Measurements from ENCODE around the gene TLE4. TPM values are rescaled to one million over a fixed set of nuclear protein-coding genes. Genes with fewer than 3 reads are reported as not detected.
A peak's percentile ranks its signal among the peaks of the same experiment; 100 is the strongest.

Gene TLE4
- total RNA-seq, 2 experiments from 2014 or later = 11.8 to 15.5 TPM

DNA sequence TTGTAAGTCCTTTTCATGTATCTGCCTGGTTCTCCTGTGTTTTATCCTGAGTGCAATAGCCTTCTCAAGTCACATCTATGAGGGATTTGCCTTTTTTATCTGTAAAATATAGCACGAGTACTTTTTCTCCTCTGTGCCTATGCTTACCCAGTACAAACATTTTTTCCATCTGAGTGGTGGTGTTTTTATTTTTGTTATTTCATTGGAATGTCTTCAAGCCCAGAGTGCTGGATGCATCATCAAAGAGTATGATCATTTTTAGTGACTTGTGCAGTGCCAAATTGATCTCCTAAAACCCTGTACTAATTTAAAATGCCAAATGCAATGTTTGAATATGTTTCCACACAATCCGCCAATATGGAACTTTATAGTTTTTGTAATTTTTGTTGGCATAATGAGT, 86.1 kb downstream of the TLE4 start:
- Mint-ChIP-seq H3K27me3 (no peaks in the 10 kb centered on the region), H3K4me3 (no peak overlapping the region), H3K9me3 (ENCODE audit: low read depth) (no peaks in the 10 kb centered on the region), H3K27ac (no peak overlapping the region), H3K36me3 (ENCODE audit: low read depth) (peaks cover 17% of the 10 kb centered on the region), H3K4me1 (peaks cover 27% of the 10 kb centered on the region)
- POLR2A ChIA-PET = no interaction called here
- intact Hi-C loops (cut with DNase I, micrococcal nuclease) = no loop called here
- CTCF ChIA-PET = interaction anchor here (0.7 kb wide), 1 partner anchor 502 kb away, joined by 4 read pairs; no protein-coding TSS in a partner anchor
- no peak for DNase-seq
- no peak for ATAC-seq

DNA sequence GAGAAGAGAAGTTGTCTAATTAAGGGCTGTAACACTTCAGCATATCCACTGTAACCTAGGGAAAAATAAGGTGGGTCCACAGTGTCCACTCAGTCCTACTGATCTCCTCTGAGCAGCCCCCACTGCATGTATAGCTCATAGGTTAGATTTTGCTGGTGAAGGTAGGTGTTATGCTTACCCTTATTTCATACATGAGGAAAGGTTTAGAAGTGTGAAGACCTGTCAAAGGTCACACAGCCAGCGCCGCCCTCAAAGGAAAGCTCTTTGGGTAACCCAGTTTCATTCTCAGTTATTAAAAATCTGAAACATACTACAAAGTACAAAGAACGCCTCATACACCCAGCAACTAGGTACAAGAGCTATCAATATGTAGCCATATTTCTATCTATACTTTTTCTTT, 87.2 kb downstream of the TLE4 start:
- peak; percentile 36 for DNase-seq
- CTCF ChIA-PET = interaction anchor here (0.7 kb wide), 1 partner anchor 29 kb away, joined by 3 read pairs; no protein-coding TSS in a partner anchor
- Mint-ChIP-seq H3K9me3 (ENCODE audit: low read depth) (no peaks in the 10 kb centered on the region), H3K27ac (no peak overlapping the region), H3K4me3 (no peak overlapping the region), H3K27me3 (no peaks in the 10 kb centered on the region), H3K4me1 (peaks cover 33% of the 10 kb centered on the region), H3K36me3 (ENCODE audit: low read depth) (peaks cover 17% of the 10 kb centered on the region)
- peak; percentile 68 for ATAC-seq
- POLR2A ChIA-PET = no interaction called here
- intact Hi-C loops (cut with DNase I, micrococcal nuclease) = no loop called here

DNA sequence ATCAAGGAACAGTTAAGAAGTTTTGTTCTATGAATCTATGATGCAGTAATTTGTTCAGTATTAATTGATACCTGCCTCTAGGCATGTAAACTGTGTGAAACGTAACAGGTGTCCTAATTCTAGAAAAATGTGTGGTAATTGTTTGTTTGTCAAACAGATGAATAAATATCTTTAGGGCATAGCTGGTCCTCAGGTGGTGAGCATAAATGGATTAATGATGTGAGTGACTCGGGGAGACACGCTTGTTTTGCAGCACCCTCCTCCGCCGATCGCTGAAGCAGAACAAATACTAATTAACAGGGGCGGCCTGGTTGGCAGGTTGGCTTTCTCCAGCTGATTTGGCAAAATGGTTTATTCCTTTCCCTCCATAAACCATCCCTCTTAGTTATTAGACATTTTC, 88.8 kb downstream of the TLE4 start:
- Mint-ChIP-seq H3K9me3 (ENCODE audit: low read depth) (no peaks in the 10 kb centered on the region), H3K27ac (no peak overlapping the region), H3K27me3 (no peaks in the 10 kb centered on the region), H3K36me3 (ENCODE audit: low read depth) (peaks cover 10% of the 10 kb centered on the region), H3K4me1 (peaks cover 37% of the 10 kb centered on the region), H3K4me3 (no peak overlapping the region)
- ChIA-PET CTCF (no interaction called here), POLR2A (no interaction called here)
- no peak for ATAC-seq
- intact Hi-C loops (cut with DNase I, micrococcal nuclease) = no loop called here
- DNase-seq = no peak

DNA sequence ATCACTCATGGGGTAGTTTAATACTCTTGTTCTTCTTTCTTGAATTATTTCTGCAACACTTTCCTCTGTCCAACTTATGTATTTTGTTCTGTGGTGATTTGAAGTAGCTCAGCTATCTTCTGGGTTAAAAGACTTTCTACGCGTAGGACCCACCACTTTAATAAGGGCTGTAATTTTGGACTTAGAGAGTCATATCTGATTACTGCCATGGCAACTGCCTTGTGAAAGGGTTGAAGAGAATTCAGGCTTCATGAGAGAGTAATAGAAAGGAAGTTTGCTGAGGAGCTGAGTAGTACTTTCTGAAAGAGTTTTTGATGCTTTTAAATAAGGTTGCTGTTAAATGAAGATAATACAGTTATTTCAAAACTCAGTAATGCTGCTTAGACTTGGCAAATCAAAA, 89.5 kb downstream of the TLE4 start:
- ChIA-PET POLR2A (no interaction called here), CTCF (interaction anchor here (1.1 kb wide), 1 partner anchor 9 kb away, joined by 3 read pairs; no protein-coding TSS in a partner anchor)
- DNase-seq = no peak
- Mint-ChIP-seq H3K9me3 (ENCODE audit: low read depth) (no peaks in the 10 kb centered on the region), H3K27ac (no peak overlapping the region), H3K4me1 (peaks cover 41% of the 10 kb centered on the region), H3K27me3 (no peaks in the 10 kb centered on the region), H3K36me3 (ENCODE audit: low read depth) (peaks cover 10% of the 10 kb centered on the region), H3K4me3 (no peak overlapping the region)
- ATAC-seq = no peak
- intact Hi-C loops (cut with DNase I, micrococcal nuclease) = no loop called here

DNA sequence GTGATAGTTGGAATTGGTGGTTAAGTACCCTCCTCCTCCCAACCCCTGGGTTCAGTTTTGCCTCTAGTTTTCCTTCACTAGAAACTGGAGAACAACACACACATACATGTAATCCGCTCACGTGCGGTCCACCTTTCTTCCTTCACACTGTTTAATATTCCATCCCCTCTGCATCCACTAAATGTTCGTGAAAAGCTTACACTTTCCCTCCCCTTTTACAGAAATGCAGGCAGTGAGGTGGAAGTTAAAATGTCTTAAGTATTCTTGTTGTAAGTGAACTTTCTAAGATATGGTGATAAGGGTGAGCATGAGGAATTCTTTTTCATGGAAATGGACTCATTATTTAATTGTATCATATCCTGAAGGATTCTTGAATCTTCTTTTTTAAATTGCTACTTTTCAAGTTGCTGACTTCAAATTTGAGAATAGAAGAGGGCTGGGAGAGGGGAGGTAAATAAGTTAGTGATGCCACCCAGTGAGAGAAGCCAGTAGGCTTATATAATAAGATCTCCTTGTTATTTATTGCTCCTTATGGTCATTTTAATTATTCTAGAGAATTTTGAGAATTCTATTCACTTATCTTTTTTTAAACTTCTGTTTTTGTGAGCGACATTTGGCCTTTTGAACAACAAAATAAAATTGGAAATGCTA, 90.2 kb downstream of the TLE4 start:
- intact Hi-C loops (cut with DNase I, micrococcal nuclease) = no loop called here
- peaks cover 41% of the 10 kb centered on the region for H3K4me1 Mint-ChIP-seq
- ATAC-seq (no peak), DNase-seq (no peak)
- H3K36me3 Mint-ChIP-seq (ENCODE audit: low read depth) = peaks cover 10% of the 10 kb centered on the region
- H3K27me3 Mint-ChIP-seq = no peaks in the 10 kb centered on the region
- CTCF ChIA-PET = interaction anchor here (1.1 kb wide), 1 partner anchor 9 kb away, joined by 3 read pairs; no protein-coding TSS in a partner anchor
- no peak overlapping the region for H3K4me3 Mint-ChIP-seq
- POLR2A ChIA-PET = no interaction called here
- H3K9me3 Mint-ChIP-seq (ENCODE audit: low read depth) = no peaks in the 10 kb centered on the region
- H3K27ac Mint-ChIP-seq = no peak overlapping the region

DNA sequence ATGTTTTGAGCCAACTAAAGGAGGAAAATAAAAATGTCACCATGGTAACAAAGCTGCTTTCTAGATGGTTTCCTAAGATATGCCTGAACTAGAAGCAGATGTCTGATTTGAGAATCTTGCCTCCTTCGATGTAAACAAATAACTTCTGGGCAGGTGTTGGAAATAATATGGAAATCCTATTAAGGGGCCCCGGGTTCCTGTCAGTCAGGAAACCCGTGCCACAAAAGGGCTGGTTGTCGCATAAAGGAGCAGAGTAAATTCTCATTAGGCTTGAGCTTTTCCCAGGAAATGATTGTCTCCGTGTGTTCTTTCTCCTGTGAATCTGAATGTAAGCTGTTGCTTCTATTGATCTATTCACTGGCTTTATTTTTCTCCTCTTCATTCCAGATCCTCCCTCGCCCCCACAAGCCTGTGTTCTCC, 90.8 kb downstream of the TLE4 start:
- ATAC-seq (no peak), DNase-seq (no peak)
- Mint-ChIP-seq H3K36me3 (ENCODE audit: low read depth) (peaks cover 7% of the 10 kb centered on the region), H3K27ac (peak overlapping the region; percentile 60), H3K4me3 (no peak overlapping the region), H3K4me1 (peaks cover 41% of the 10 kb centered on the region), H3K27me3 (no peaks in the 10 kb centered on the region), H3K9me3 (ENCODE audit: low read depth) (no peaks in the 10 kb centered on the region)
- POLR2A ChIA-PET = no interaction called here
- CTCF ChIA-PET = interaction anchor here (1.1 kb wide), 1 partner anchor 8 kb away, joined by 3 read pairs; no protein-coding TSS in a partner anchor
- intact Hi-C loops (cut with DNase I, micrococcal nuclease) = no loop called here

GRCh38 chr9:79663300-79663699, 91.5 kb downstream of the TLE4 start:
- intact Hi-C loops (cut with DNase I, micrococcal nuclease) = no loop called here
- no peak overlapping the region for H3K27ac Mint-ChIP-seq
- DNase-seq (no peak), ATAC-seq (no peak)
- ChIA-PET CTCF (no interaction called here), POLR2A (interaction anchor here (0.6 kb wide), 1 partner anchor 513 kb away, joined by 6 read pairs; no protein-coding TSS in a partner anchor)
- peaks cover 40% of the 10 kb centered on the region for H3K4me1 Mint-ChIP-seq
- H3K9me3 Mint-ChIP-seq (ENCODE audit: low read depth) = no peaks in the 10 kb centered on the region
- peaks cover 5% of the 10 kb centered on the region for H3K36me3 Mint-ChIP-seq (ENCODE audit: low read depth)
- H3K27me3 Mint-ChIP-seq = no peaks in the 10 kb centered on the region
- no peak overlapping the region for H3K4me3 Mint-ChIP-seq

GRCh38 chr9:79663878-79664277, 92.1 kb downstream of the TLE4 start:
- no peaks in the 10 kb centered on the region for H3K27me3 Mint-ChIP-seq
- intact Hi-C loops (cut with DNase I, micrococcal nuclease) = no loop called here

GRCh38 chr9:79664375-79664831, 92.6 kb downstream of the TLE4 start:
- Mint-ChIP-seq H3K4me1 (peaks cover 34% of the 10 kb centered on the region), H3K27ac (no peak overlapping the region), H3K27me3 (no peaks in the 10 kb centered on the region), H3K4me3 (no peak overlapping the region), H3K9me3 (ENCODE audit: low read depth) (no peaks in the 10 kb centered on the region), H3K36me3 (ENCODE audit: low read depth) (peaks cover 2% of the 10 kb centered on the region)
- POLR2A ChIA-PET = no interaction called here
- ATAC-seq (no peak), DNase-seq (no peak)
- CTCF ChIA-PET = no interaction called here
- intact Hi-C loops (cut with DNase I, micrococcal nuclease) = no loop called here

More at GRCh38 chr9:79663878-79664277, 92.1 kb downstream of the TLE4 start:
- H3K4me3 Mint-ChIP-seq = no peak overlapping the region
- DNase-seq (no peak), ATAC-seq (no peak)
- POLR2A ChIA-PET = interaction anchor here (0.6 kb wide), 1 partner anchor 512 kb away, joined by 6 read pairs; no protein-coding TSS in a partner anchor
- H3K36me3 Mint-ChIP-seq (ENCODE audit: low read depth) = peaks cover 2% of the 10 kb centered on the region
- H3K9me3 Mint-ChIP-seq (ENCODE audit: low read depth) = no peaks in the 10 kb centered on the region
- H3K4me1 Mint-ChIP-seq = peaks cover 35% of the 10 kb centered on the region
- CTCF ChIA-PET = no interaction called here
- no peak overlapping the region for H3K27ac Mint-ChIP-seq

DNA sequence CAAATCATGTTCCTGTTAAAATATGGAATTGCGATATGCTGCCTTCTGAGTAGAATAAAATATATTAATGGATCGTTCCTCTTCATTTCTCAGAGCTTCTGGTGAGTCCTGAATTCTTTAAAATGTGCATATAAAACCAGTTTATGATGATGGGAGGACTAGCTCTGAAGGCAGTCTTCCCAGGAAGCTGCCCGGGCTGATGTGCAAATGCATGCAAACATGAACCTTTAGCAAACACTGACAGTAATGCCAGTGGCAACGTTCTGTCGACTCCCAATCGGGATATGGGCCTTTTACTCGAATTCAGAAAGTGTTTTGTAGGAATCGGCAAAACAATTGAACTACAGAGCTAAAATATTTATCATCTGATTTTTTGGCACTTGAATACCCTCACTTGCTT, 93.6 kb downstream of the TLE4 start:
- ChIA-PET CTCF (interaction anchor here (0.6 kb wide), 1 partner anchor 25 kb away, joined by 4 read pairs; no protein-coding TSS in a partner anchor), POLR2A (no interaction called here)
- peaks cover 2% of the 10 kb centered on the region for H3K36me3 Mint-ChIP-seq (ENCODE audit: low read depth)
- DNase-seq (no peak), ATAC-seq (no peak)
- intact Hi-C loops (cut with DNase I, micrococcal nuclease) = no loop called here
- no peak overlapping the region for H3K27ac Mint-ChIP-seq
- H3K9me3 Mint-ChIP-seq (ENCODE audit: low read depth) = no peaks in the 10 kb centered on the region
- peaks cover 40% of the 10 kb centered on the region for H3K4me1 Mint-ChIP-seq
- no peaks in the 10 kb centered on the region for H3K27me3 Mint-ChIP-seq
- H3K4me3 Mint-ChIP-seq = no peak overlapping the region

DNA sequence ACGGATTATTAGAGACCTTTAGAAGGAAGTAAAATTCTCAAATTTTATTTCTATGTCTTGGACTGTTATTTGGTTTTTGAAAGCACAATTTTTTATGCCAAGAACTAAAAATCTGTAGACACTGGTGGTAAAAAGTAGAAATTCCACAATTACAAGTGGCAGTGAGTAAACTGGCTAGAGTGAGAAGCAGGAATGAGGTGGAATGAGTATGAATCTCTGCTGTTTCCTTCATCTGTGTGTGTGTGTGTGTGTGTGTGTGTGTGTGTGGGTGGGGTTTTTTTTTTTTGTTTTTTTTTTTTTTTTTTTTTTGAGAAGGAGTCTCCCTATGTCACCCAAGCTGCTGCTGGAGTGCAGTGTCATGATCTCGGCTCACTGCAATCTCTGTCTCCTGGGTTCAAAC, 94.2 kb downstream of the TLE4 start:
- H3K4me3 Mint-ChIP-seq = no peak overlapping the region
- CTCF ChIA-PET = interaction anchor here (0.6 kb wide), 1 partner anchor 25 kb away, joined by 4 read pairs; no protein-coding TSS in a partner anchor
- H3K36me3 Mint-ChIP-seq (ENCODE audit: low read depth) = peaks cover 5% of the 10 kb centered on the region
- H3K4me1 Mint-ChIP-seq = peaks cover 43% of the 10 kb centered on the region
- no peak overlapping the region for H3K27ac Mint-ChIP-seq
- intact Hi-C loops (cut with DNase I, micrococcal nuclease) = no loop called here
- H3K27me3 Mint-ChIP-seq = no peaks in the 10 kb centered on the region
- no peaks in the 10 kb centered on the region for H3K9me3 Mint-ChIP-seq (ENCODE audit: low read depth)
- ATAC-seq (no peak), DNase-seq (no peak)
- POLR2A ChIA-PET = no interaction called here

GRCh38 chr9:79667120-79667519, 95.4 kb downstream of the TLE4 start:
- Mint-ChIP-seq H3K4me1 (peaks cover 44% of the 10 kb centered on the region), H3K27me3 (no peaks in the 10 kb centered on the region), H3K9me3 (ENCODE audit: low read depth) (no peaks in the 10 kb centered on the region), H3K4me3 (no peak overlapping the region), H3K36me3 (ENCODE audit: low read depth) (peaks cover 9% of the 10 kb centered on the region), H3K27ac (no peak overlapping the region)
- DNase-seq (no peak), ATAC-seq (no peak)
- ChIA-PET CTCF (no interaction called here), POLR2A (no interaction called here)
- intact Hi-C loops (cut with DNase I, micrococcal nuclease) = no loop called here

Measured in activated CD4-positive, alpha-beta T cell treated with anti-CD3 and anti-CD28 coated beads for 36 hours (primary cell).